ENCODE measurements around the gene SUGP1.

Gene SUGP1

GRCh38 chr19:19279853-19280252 lies 40.5 kb downstream of the SUGP1 start:
- no peaks in the 10 kb centered on the region for H3K79me2 ChIP-seq (ENCODE audit: control insufficient read depth, insufficient read depth, low read length, poor library complexity)
- no peak overlapping the region for H3K4ac ChIP-seq (ENCODE audit: low read depth, low read length)
- H4K91ac ChIP-seq (ENCODE audit: low read depth, low read length): no peak overlapping the region
- H2AFZ ChIP-seq (ENCODE audit: insufficient read depth, low read length, poor library complexity): no peak overlapping the region
- peaks cover 67 to 69% of the 10 kb centered on the region in 2 experiments for H3K36me3 ChIP-seq (ENCODE audit: control insufficient read depth in 1 of 2, insufficient read depth in 2 of 2, low read length in 2 of 2)
- no peak overlapping the region for H3K14ac ChIP-seq (ENCODE audit: low read length)
- no peak overlapping the region for H3K4me3 ChIP-seq (ENCODE audit: low read depth, low read length)
- no peak overlapping the region for H3K9ac ChIP-seq (ENCODE audit: low read length)
- H3K4me2 ChIP-seq (ENCODE audit: low read length): no peak overlapping the region
- peaks cover 4 to 5% of the 10 kb centered on the region in 2 experiments for H3K4me1 ChIP-seq (ENCODE audit: control insufficient read depth in 1 of 2, insufficient read depth in 2 of 2, low read length in 2 of 2)
- H3K79me1 ChIP-seq (ENCODE audit: low read length): no peaks in the 10 kb centered on the region
- no peaks in the 10 kb centered on the region for H3K27me3 ChIP-seq (ENCODE audit: insufficient read depth, low read length)
- no peak overlapping the region for H2BK12ac ChIP-seq (ENCODE audit: low read length)
- H2BK120ac ChIP-seq (ENCODE audit: insufficient read depth, low read length, poor library complexity): no peak overlapping the region
- no peak overlapping the region for H4K12ac ChIP-seq (ENCODE audit: low read depth, low read length)
- H2AK5ac ChIP-seq (ENCODE audit: low read length): no peak overlapping the region
- H3K18ac ChIP-seq (ENCODE audit: low read length): no peak overlapping the region
- no peak overlapping the region for H4K8ac ChIP-seq (ENCODE audit: low read depth, low read length)
- no peak overlapping the region for H3K27ac ChIP-seq (ENCODE audit: low read depth, low read length)
- H2BK5ac ChIP-seq (ENCODE audit: low read depth, low read length, poor library complexity): no peak overlapping the region
- H3K9me3 ChIP-seq (ENCODE audit: insufficient read depth, low read depth, low read length): peaks cover 5% of the 10 kb centered on the region
- no peak overlapping the region for H3K23ac ChIP-seq (ENCODE audit: low read length)
- WGBS (ENCODE audit: extremely low coverage, insufficient coverage, insufficient read length): no CpG with 5 or more reads among the region's 16 CpGs
- no peak for DNase-seq

- no peak overlapping the region for H2BK120ac ChIP-seq (ENCODE audit: insufficient read depth, low read length, poor library complexity)
- H3K4ac ChIP-seq (ENCODE audit: low read depth, low read length): no peak overlapping the region
- H3K4me1 ChIP-seq (ENCODE audit: control insufficient read depth in 1 of 2, insufficient read depth in 2 of 2, low read length in 2 of 2): peaks cover 4 to 5% of the 10 kb centered on the region in 2 experiments
- H3K79me2 ChIP-seq (ENCODE audit: control insufficient read depth, insufficient read depth, low read length, poor library complexity): no peaks in the 10 kb centered on the region
- no peaks in the 10 kb centered on the region for H3K27me3 ChIP-seq (ENCODE audit: insufficient read depth, low read length)
- no peak overlapping the region for H3K4me2 ChIP-seq (ENCODE audit: low read length)
- H3K9me3 ChIP-seq (ENCODE audit: insufficient read depth, low read depth, low read length): peaks cover 5% of the 10 kb centered on the region
- H2BK5ac ChIP-seq (ENCODE audit: low read depth, low read length, poor library complexity): no peak overlapping the region
- H3K14ac ChIP-seq (ENCODE audit: low read length): no peak overlapping the region
- H2AFZ ChIP-seq (ENCODE audit: insufficient read depth, low read length, poor library complexity): no peak overlapping the region
- no peak for DNase-seq
- no CpG with 5 or more reads among the region's 19 CpGs for WGBS (ENCODE audit: extremely low coverage, insufficient coverage, insufficient read length)
- peaks cover 67 to 71% of the 10 kb centered on the region in 2 experiments for H3K36me3 ChIP-seq (ENCODE audit: control insufficient read depth in 1 of 2, insufficient read depth in 2 of 2, low read length in 2 of 2)
- no peak overlapping the region for H4K91ac ChIP-seq (ENCODE audit: low read depth, low read length)
- H2BK12ac ChIP-seq (ENCODE audit: low read length): no peak overlapping the region
- no peak overlapping the region for H3K18ac ChIP-seq (ENCODE audit: low read length)
- no peak overlapping the region for H2AK5ac ChIP-seq (ENCODE audit: low read length)
- no peak overlapping the region for H3K4me3 ChIP-seq (ENCODE audit: low read depth, low read length)
- H4K8ac ChIP-seq (ENCODE audit: low read depth, low read length): no peak overlapping the region
- H4K12ac ChIP-seq (ENCODE audit: low read depth, low read length): no peak overlapping the region
- no peak overlapping the region for H3K27ac ChIP-seq (ENCODE audit: low read depth, low read length)
- H3K23ac ChIP-seq (ENCODE audit: low read length): no peak overlapping the region
- no peaks in the 10 kb centered on the region for H3K79me1 ChIP-seq (ENCODE audit: low read length)
- no peak overlapping the region for H3K9ac ChIP-seq (ENCODE audit: low read length)
These were observed 41.2 kb downstream of the SUGP1 start for GRCh38 chr19:19279062-19279612.

- H4K8ac ChIP-seq (ENCODE audit: low read depth, low read length): no peak overlapping the region
- H3K9me3 ChIP-seq (ENCODE audit: insufficient read depth, low read depth, low read length): peaks cover 5% of the 10 kb centered on the region
- peaks cover 67 to 69% of the 10 kb centered on the region in 2 experiments for H3K36me3 ChIP-seq (ENCODE audit: control insufficient read depth in 1 of 2, insufficient read depth in 2 of 2, low read length in 2 of 2)
- H3K4me3 ChIP-seq (ENCODE audit: low read depth, low read length): no peak overlapping the region
- peaks cover 6% of the 10 kb centered on the region in 2 experiments for H3K4me1 ChIP-seq (ENCODE audit: control insufficient read depth in 1 of 2, insufficient read depth in 2 of 2, low read length in 2 of 2)
- H2BK12ac ChIP-seq (ENCODE audit: low read length): no peak overlapping the region
- no peak overlapping the region for H3K18ac ChIP-seq (ENCODE audit: low read length)
- H3K79me1 ChIP-seq (ENCODE audit: low read length): no peaks in the 10 kb centered on the region
- no peak for DNase-seq
- no peak overlapping the region for H3K23ac ChIP-seq (ENCODE audit: low read length)
- H3K9ac ChIP-seq (ENCODE audit: low read length): no peak overlapping the region
- no peak overlapping the region for H4K12ac ChIP-seq (ENCODE audit: low read depth, low read length)
- H2BK5ac ChIP-seq (ENCODE audit: low read depth, low read length, poor library complexity): no peak overlapping the region
- H3K27ac ChIP-seq (ENCODE audit: low read depth, low read length): no peak overlapping the region
- H4K91ac ChIP-seq (ENCODE audit: low read depth, low read length): no peak overlapping the region
- H3K14ac ChIP-seq (ENCODE audit: low read length): no peak overlapping the region
- H2BK120ac ChIP-seq (ENCODE audit: insufficient read depth, low read length, poor library complexity): no peak overlapping the region
- no peak overlapping the region for H2AFZ ChIP-seq (ENCODE audit: insufficient read depth, low read length, poor library complexity)
- WGBS (ENCODE audit: extremely low coverage, insufficient coverage, insufficient read length): no CpG with 5 or more reads among the region's 7 CpGs
- no peaks in the 10 kb centered on the region for H3K79me2 ChIP-seq (ENCODE audit: control insufficient read depth, insufficient read depth, low read length, poor library complexity)
- no peak overlapping the region for H2AK5ac ChIP-seq (ENCODE audit: low read length)
- H3K27me3 ChIP-seq (ENCODE audit: insufficient read depth, low read length): no peaks in the 10 kb centered on the region
- H3K4me2 ChIP-seq (ENCODE audit: low read length): no peak overlapping the region
- H3K4ac ChIP-seq (ENCODE audit: low read depth, low read length): no peak overlapping the region
These were observed 42.0 kb downstream of the SUGP1 start for GRCh38 chr19:19278315-19278714.

- no peak overlapping the region for H2AK5ac ChIP-seq (ENCODE audit: low read length)
- H3K9ac ChIP-seq (ENCODE audit: low read length): no peak overlapping the region
- DNase-seq: no peak
- H3K18ac ChIP-seq (ENCODE audit: low read length): no peak overlapping the region
- no peak overlapping the region for H4K8ac ChIP-seq (ENCODE audit: low read depth, low read length)
- H3K14ac ChIP-seq (ENCODE audit: low read length): no peak overlapping the region
- H2BK5ac ChIP-seq (ENCODE audit: low read depth, low read length, poor library complexity): peak overlapping the region; percentile 34
- H2AFZ ChIP-seq (ENCODE audit: insufficient read depth, low read length, poor library complexity): no peak overlapping the region
- H3K4ac ChIP-seq (ENCODE audit: low read depth, low read length): no peak overlapping the region
- H3K27me3 ChIP-seq (ENCODE audit: insufficient read depth, low read length): no peaks in the 10 kb centered on the region
- H2BK12ac ChIP-seq (ENCODE audit: low read length): no peak overlapping the region
- H3K36me3 ChIP-seq (ENCODE audit: control insufficient read depth in 1 of 2, insufficient read depth in 2 of 2, low read length in 2 of 2): peaks cover 67 to 68% of the 10 kb centered on the region in 2 experiments
- H3K79me1 ChIP-seq (ENCODE audit: low read length): peaks cover 2% of the 10 kb centered on the region
- H2BK120ac ChIP-seq (ENCODE audit: insufficient read depth, low read length, poor library complexity): no peak overlapping the region
- H3K4me3 ChIP-seq (ENCODE audit: low read depth, low read length): no peak overlapping the region
- H3K79me2 ChIP-seq (ENCODE audit: control insufficient read depth, insufficient read depth, low read length, poor library complexity): peaks cover 2% of the 10 kb centered on the region
- peaks cover 6 to 12% of the 10 kb centered on the region in 2 experiments for H3K4me1 ChIP-seq (ENCODE audit: control insufficient read depth in 1 of 2, insufficient read depth in 2 of 2, low read length in 2 of 2)
- H4K91ac ChIP-seq (ENCODE audit: low read depth, low read length): peak overlapping the region; percentile 36
- no peak overlapping the region for H3K23ac ChIP-seq (ENCODE audit: low read length)
- WGBS (ENCODE audit: extremely low coverage, insufficient coverage, insufficient read length): no CpG with 5 or more reads among the region's 20 CpGs
- peaks cover 5% of the 10 kb centered on the region for H3K9me3 ChIP-seq (ENCODE audit: insufficient read depth, low read depth, low read length)
- peak overlapping the region; percentile 86 for H3K27ac ChIP-seq (ENCODE audit: low read depth, low read length)
- H3K4me2 ChIP-seq (ENCODE audit: low read length): no peak overlapping the region
- H4K12ac ChIP-seq (ENCODE audit: low read depth, low read length): no peak overlapping the region
These were observed 43.5 kb downstream of the SUGP1 start for GRCh38 chr19:19276851-19277250.

Measured in trophoblast cell (in vitro differentiated cells and primary cell).